WTC11 (cell line): ENCODE measurements around the gene GPBP1L1. TPM values are rescaled to one million over a fixed set of nuclear protein-coding genes. Genes with fewer than 3 reads are reported as not detected.

ENCODE experiments used
- ATAC-seq: fragments of 200-7000 bp; cut with Tn5 transposase; 2 replicates; pipeline ENCODE4 v1.10.0; 2021; ENCODE audit warnings: mild to moderate bottlenecking, moderate library complexity
- CTCF ChIA-PET: fragments of 300-600 bp; sonication (Branson Sonifier 250); formaldehyde crosslinking; loops from one replicate; lab custom pipeline; 2021; ENCODE audit warnings: antibody characterized with exemption; lab: Charles Lee
- POLR2A ChIA-PET: fragments of 350-600 bp; sonication (Branson Sonifier 250); formaldehyde crosslinking; loops from one replicate; lab custom pipeline; 2021; ENCODE audit warnings: antibody characterized with exemption; lab: Charles Lee
- DNase-seq: peaks from one replicate; pipeline ENCODE4 v3.0.0; 2021; ENCODE audit warnings: low spot score
- H3K27ac Mint-ChIP-seq: 2 replicates; pipeline ENCODE4 v1.8.0; 2021; ENCODE audit warnings: mixed read lengths
- H3K27me3 Mint-ChIP-seq: 2 replicates; pipeline ENCODE4 v1.8.0; 2021; ENCODE audit warnings: low read depth, mild to moderate bottlenecking, moderate library complexity, mixed read lengths
- H3K36me3 Mint-ChIP-seq: 2 replicates; pipeline ENCODE4 v1.8.0; 2021; ENCODE audit warnings: mixed read lengths
- H3K4me1 Mint-ChIP-seq: 2 replicates; pipeline ENCODE4 v1.8.0; 2022; ENCODE audit warnings: mixed read lengths
- H3K4me3 Mint-ChIP-seq: 2 replicates; pipeline ENCODE4 v1.8.0; 2021; ENCODE audit warnings: mild to moderate bottlenecking, moderate library complexity, mixed read lengths
- H3K9me3 Mint-ChIP-seq: 2 replicates; pipeline ENCODE4 v1.8.0; 2021; ENCODE audit warnings: mixed read lengths
- ESRRA ChIP-seq: sonication (generic); formaldehyde crosslinking; IDR thresholded peaks from 2 replicates; pipeline ENCODE4 v1.8.1; 2022; ENCODE audit warnings: mild to moderate bottlenecking, missing genetic modification reagents, borderline replicate concordance
- KAT7 ChIP-seq: sonication (generic); formaldehyde crosslinking; IDR thresholded peaks from 2 replicates; pipeline ENCODE4 v1.8.1; 2023; ENCODE audit warnings: missing genetic modification reagents, mild to moderate bottlenecking, borderline replicate concordance
- OVOL2 ChIP-seq: fragments of 250-450 bp; sonication (Bioruptor Pico); IDR thresholded peaks from 2 replicates; pipeline ENCODE4 v1.9.0; 2021; ENCODE audit warnings: mild to moderate bottlenecking, borderline replicate concordance
- SMAD4 ChIP-seq: sonication (generic); formaldehyde crosslinking; IDR thresholded peaks from 2 replicates; pipeline ENCODE4 v1.8.0; 2022; ENCODE audit warnings: mild to moderate bottlenecking, missing genetic modification reagents
- TEAD1 ChIP-seq: sonication (generic); formaldehyde crosslinking; IDR thresholded peaks from 2 replicates; pipeline ENCODE4 v1.8.0; 2022; ENCODE audit warnings: mild to moderate bottlenecking, missing genetic modification reagents
- TP53 ChIP-seq: sonication (generic); formaldehyde crosslinking; IDR thresholded peaks from 2 replicates; pipeline ENCODE4 v1.8.1; 2023; ENCODE audit warnings: mild to moderate bottlenecking, missing genetic modification reagents
- ZBTB21 ChIP-seq: sonication (generic); formaldehyde crosslinking; IDR thresholded peaks from 2 replicates; pipeline ENCODE4 v1.8.1; 2023; ENCODE audit warnings: mild to moderate bottlenecking, missing genetic modification reagents, borderline replicate concordance
- ZNF219 ChIP-seq: sonication (generic); formaldehyde crosslinking; IDR thresholded peaks from 2 replicates; pipeline ENCODE4 v1.8.0; 2023; ENCODE audit warnings: missing genetic modification reagents, mild to moderate bottlenecking, borderline replicate concordance
- ZNF671 ChIP-seq: fragments of 250-450 bp; sonication (Bioruptor Pico); IDR thresholded peaks from 2 replicates; pipeline ENCODE4 v1.8.0; 2021; ENCODE audit warnings: mild to moderate bottlenecking
- total RNA-seq: library from RNA; stranded (reverse); gene quantifications from 3 replicates; pipeline ENCODE4 v1.2.3, GENCODE V29; 2021
- TF ChIP-seq, protein P1 (sequence below): sonication (generic); formaldehyde crosslinking; IDR thresholded peaks from 2 replicates; pipeline ENCODE4 v1.8.0; 2023; ENCODE audit warnings: missing genetic modification reagents, mild to moderate bottlenecking, borderline replicate concordance
- TF ChIP-seq, protein P2 (sequence below): sonication (generic); formaldehyde crosslinking; IDR thresholded peaks from 2 replicates; pipeline ENCODE4 v1.8.0; 2023; ENCODE audit warnings: mild to moderate bottlenecking, missing genetic modification reagents
- TF ChIP-seq, protein P3 (sequence below): sonication (generic); formaldehyde crosslinking; IDR thresholded peaks from 2 replicates; pipeline ENCODE4 v1.8.1; 2022; ENCODE audit warnings: missing genetic modification reagents, borderline replicate concordance
- TF ChIP-seq, protein P4 (sequence below): sonication (generic); formaldehyde crosslinking; IDR thresholded peaks from 2 replicates; pipeline ENCODE4 v1.8.1; 2022; ENCODE audit warnings: low read depth, mild to moderate bottlenecking, moderate library complexity, missing genetic modification reagents, borderline replicate concordance
- TF ChIP-seq, protein P5 (sequence below): fragments of 250-450 bp; sonication (Bioruptor Pico); IDR thresholded peaks from 2 replicates; pipeline ENCODE4 v1.9.0; 2021; ENCODE audit warnings: mild to moderate bottlenecking, borderline replicate concordance

Gene GPBP1L1
- total RNA-seq, 1 experiment from 2014 or later = 126 TPM

DNA sequence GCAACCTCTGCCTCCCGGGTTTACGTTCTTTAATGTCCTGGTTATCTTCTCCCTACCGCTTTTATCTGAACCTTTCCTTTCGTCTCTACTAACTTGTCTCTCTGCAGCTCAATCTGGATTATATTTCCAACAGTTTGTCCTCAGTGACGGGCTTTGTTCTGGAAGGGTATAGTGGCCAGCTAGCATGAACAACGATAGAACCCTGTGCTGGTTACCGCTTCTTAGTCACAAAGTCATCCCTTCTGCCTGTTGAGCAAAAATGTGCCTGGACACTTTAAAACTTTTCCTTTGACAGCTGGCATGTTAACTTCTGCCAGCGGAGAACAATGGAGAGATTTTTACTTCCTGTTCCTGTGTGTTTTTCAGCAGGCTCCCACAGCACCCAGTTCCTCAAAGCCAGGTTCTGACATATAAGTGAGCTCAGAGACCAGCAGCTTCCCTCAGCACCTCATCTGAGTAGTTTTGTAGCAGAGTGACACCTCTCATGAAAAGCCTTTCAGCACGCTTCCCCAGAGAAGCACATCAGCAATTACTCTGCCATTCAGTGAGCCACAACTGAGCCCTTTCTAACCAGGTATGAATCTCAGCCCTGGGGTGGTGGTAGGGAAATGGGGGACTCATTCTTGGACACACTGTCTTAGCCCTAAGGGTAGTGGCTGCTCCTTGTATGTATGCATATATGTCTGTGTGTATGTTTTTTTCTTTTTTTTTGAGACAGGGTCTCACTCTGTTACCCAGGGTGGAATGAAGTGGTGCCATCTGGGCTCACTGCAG lies 38.9 kb downstream of the GPBP1L1 start:
- Mint-ChIP-seq H3K9me3 (no peaks in the 10 kb centered on the region), H3K36me3 (peaks cover 63% of the 10 kb centered on the region), H3K27me3 (no peaks in the 10 kb centered on the region), H3K4me3 (no peak overlapping the region), H3K27ac (peak overlapping the region; percentile 27), H3K4me1 (no peaks in the 10 kb centered on the region)
- TF ChIP-seq ZBTB21 (CRISPR knock-in tag) (no peak), ZNF219 (no peak), OVOL2 (no peak)
- ATAC-seq (no peak), DNase-seq (no peak)
- CTCF ChIA-PET = no interaction called here
- POLR2A ChIA-PET = no interaction called here

DNA sequence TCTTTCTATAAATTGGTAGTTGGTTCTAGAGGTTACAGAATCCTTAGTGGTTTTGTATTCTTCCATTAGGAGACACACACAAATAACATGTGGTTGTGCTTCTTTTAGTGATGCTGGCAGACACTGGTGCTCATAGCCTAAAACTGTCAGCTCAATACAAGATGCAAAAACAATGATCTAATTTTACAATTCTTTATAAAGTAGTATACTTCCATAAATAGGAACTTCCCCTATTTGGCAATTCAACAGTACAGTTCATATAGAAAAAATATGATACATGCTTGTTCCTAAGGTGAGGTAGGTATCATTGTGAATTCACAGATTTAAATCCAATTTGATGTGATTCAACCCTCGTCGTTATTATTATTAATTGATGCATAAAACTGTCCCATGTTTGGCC lies 41.7 kb downstream of the GPBP1L1 start:
- POLR2A ChIA-PET = no interaction called here
- Mint-ChIP-seq H3K4me1 (no peaks in the 10 kb centered on the region), H3K4me3 (no peak overlapping the region), H3K27ac (no peak overlapping the region), H3K9me3 (no peaks in the 10 kb centered on the region), H3K36me3 (peaks cover 59% of the 10 kb centered on the region), H3K27me3 (no peaks in the 10 kb centered on the region)
- CTCF ChIA-PET = interaction anchor here (0.5 kb wide), 1 partner anchor 508 kb away, joined by 3 read pairs; no protein-coding TSS in a partner anchor
- no peak for DNase-seq
- ATAC-seq = no peak
- TF ChIP-seq, protein P1, sequence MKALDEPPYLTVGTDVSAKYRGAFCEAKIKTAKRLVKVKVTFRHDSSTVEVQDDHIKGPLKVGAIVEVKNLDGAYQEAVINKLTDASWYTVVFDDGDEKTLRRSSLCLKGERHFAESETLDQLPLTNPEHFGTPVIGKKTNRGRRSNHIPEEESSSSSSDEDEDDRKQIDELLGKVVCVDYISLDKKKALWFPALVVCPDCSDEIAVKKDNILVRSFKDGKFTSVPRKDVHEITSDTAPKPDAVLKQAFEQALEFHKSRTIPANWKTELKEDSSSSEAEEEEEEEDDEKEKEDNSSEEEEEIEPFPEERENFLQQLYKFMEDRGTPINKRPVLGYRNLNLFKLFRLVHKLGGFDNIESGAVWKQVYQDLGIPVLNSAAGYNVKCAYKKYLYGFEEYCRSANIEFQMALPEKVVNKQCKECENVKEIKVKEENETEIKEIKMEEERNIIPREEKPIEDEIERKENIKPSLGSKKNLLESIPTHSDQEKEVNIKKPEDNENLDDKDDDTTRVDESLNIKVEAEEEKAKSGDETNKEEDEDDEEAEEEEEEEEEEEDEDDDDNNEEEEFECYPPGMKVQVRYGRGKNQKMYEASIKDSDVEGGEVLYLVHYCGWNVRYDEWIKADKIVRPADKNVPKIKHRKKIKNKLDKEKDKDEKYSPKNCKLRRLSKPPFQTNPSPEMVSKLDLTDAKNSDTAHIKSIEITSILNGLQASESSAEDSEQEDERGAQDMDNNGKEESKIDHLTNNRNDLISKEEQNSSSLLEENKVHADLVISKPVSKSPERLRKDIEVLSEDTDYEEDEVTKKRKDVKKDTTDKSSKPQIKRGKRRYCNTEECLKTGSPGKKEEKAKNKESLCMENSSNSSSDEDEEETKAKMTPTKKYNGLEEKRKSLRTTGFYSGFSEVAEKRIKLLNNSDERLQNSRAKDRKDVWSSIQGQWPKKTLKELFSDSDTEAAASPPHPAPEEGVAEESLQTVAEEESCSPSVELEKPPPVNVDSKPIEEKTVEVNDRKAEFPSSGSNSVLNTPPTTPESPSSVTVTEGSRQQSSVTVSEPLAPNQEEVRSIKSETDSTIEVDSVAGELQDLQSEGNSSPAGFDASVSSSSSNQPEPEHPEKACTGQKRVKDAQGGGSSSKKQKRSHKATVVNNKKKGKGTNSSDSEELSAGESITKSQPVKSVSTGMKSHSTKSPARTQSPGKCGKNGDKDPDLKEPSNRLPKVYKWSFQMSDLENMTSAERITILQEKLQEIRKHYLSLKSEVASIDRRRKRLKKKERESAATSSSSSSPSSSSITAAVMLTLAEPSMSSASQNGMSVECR = no peak
- TF ChIP-seq, protein P2, sequence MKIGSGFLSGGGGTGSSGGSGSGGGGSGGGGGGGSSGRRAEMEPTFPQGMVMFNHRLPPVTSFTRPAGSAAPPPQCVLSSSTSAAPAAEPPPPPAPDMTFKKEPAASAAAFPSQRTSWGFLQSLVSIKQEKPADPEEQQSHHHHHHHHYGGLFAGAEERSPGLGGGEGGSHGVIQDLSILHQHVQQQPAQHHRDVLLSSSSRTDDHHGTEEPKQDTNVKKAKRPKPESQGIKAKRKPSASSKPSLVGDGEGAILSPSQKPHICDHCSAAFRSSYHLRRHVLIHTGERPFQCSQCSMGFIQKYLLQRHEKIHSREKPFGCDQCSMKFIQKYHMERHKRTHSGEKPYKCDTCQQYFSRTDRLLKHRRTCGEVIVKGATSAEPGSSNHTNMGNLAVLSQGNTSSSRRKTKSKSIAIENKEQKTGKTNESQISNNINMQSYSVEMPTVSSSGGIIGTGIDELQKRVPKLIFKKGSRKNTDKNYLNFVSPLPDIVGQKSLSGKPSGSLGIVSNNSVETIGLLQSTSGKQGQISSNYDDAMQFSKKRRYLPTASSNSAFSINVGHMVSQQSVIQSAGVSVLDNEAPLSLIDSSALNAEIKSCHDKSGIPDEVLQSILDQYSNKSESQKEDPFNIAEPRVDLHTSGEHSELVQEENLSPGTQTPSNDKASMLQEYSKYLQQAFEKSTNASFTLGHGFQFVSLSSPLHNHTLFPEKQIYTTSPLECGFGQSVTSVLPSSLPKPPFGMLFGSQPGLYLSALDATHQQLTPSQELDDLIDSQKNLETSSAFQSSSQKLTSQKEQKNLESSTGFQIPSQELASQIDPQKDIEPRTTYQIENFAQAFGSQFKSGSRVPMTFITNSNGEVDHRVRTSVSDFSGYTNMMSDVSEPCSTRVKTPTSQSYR (CRISPR knock-in tag) = no peak
- TF ChIP-seq, protein P3, sequence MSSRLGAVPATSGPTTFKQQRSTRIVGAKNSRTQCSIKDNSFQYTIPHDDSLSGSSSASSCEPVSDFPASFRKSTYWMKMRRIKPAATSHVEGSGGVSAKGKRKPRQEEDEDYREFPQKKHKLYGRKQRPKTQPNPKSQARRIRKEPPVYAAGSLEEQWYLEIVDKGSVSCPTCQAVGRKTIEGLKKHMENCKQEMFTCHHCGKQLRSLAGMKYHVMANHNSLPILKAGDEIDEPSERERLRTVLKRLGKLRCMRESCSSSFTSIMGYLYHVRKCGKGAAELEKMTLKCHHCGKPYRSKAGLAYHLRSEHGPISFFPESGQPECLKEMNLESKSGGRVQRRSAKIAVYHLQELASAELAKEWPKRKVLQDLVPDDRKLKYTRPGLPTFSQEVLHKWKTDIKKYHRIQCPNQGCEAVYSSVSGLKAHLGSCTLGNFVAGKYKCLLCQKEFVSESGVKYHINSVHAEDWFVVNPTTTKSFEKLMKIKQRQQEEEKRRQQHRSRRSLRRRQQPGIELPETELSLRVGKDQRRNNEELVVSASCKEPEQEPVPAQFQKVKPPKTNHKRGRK = no peak
- TF ChIP-seq TEAD1 (CRISPR knock-in tag) = no peak
- no peak for TF ChIP-seq TP53 (CRISPR knock-in tag)

DNA sequence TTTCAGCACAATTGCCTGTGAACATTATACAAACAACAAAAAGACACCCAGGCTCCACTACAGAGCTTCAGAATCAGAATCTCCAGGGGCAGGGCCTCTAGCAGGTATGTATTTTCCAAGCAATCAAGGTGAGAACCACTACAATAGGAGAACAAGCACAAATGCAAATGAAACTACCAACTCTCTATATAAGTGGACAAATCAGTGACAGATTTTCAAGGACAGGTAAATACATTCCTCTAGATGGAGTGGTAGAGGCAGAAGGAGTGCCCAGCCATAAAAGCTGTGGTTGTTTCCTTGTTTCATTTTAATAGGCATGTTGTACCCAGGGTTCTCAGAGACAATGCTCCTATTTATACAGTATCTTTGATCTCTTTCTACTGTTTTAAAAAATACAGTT lies 42.4 kb downstream of the GPBP1L1 start:
- POLR2A ChIA-PET = no interaction called here
- H3K4me3 Mint-ChIP-seq = no peak overlapping the region
- H3K9me3 Mint-ChIP-seq = no peaks in the 10 kb centered on the region
- H3K36me3 Mint-ChIP-seq = peaks cover 55% of the 10 kb centered on the region
- DNase-seq = no peak
- ATAC-seq = no peak; the same call in 1 of the 2 replicates
- no peak overlapping the region for H3K27ac Mint-ChIP-seq
- no peaks in the 10 kb centered on the region for H3K4me1 Mint-ChIP-seq
- no peaks in the 10 kb centered on the region for H3K27me3 Mint-ChIP-seq
- CTCF ChIA-PET = interaction anchor here (0.5 to 0.6 kb wide), 2 partner anchors 9 to 509 kb away, joined by 3 to 7 read pairs; no protein-coding TSS in a partner anchor
- TF ChIP-seq ZBTB21 (CRISPR knock-in tag) = no peak
- no peak for TF ChIP-seq ESRRA (CRISPR knock-in tag)
- TF ChIP-seq ZNF671 (CRISPR knock-in tag) = no peak
- TF ChIP-seq, protein P3 = no peak
- TF ChIP-seq, protein P4, sequence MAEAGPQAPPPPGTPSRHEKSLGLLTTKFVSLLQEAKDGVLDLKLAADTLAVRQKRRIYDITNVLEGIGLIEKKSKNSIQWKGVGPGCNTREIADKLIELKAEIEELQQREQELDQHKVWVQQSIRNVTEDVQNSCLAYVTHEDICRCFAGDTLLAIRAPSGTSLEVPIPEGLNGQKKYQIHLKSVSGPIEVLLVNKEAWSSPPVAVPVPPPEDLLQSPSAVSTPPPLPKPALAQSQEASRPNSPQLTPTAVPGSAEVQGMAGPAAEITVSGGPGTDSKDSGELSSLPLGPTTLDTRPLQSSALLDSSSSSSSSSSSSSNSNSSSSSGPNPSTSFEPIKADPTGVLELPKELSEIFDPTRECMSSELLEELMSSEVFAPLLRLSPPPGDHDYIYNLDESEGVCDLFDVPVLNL (CRISPR knock-in tag) = no peak
- TF ChIP-seq KAT7 (CRISPR knock-in tag) = no peak
- no peak for TF ChIP-seq SMAD4
- TF ChIP-seq, protein P5, sequence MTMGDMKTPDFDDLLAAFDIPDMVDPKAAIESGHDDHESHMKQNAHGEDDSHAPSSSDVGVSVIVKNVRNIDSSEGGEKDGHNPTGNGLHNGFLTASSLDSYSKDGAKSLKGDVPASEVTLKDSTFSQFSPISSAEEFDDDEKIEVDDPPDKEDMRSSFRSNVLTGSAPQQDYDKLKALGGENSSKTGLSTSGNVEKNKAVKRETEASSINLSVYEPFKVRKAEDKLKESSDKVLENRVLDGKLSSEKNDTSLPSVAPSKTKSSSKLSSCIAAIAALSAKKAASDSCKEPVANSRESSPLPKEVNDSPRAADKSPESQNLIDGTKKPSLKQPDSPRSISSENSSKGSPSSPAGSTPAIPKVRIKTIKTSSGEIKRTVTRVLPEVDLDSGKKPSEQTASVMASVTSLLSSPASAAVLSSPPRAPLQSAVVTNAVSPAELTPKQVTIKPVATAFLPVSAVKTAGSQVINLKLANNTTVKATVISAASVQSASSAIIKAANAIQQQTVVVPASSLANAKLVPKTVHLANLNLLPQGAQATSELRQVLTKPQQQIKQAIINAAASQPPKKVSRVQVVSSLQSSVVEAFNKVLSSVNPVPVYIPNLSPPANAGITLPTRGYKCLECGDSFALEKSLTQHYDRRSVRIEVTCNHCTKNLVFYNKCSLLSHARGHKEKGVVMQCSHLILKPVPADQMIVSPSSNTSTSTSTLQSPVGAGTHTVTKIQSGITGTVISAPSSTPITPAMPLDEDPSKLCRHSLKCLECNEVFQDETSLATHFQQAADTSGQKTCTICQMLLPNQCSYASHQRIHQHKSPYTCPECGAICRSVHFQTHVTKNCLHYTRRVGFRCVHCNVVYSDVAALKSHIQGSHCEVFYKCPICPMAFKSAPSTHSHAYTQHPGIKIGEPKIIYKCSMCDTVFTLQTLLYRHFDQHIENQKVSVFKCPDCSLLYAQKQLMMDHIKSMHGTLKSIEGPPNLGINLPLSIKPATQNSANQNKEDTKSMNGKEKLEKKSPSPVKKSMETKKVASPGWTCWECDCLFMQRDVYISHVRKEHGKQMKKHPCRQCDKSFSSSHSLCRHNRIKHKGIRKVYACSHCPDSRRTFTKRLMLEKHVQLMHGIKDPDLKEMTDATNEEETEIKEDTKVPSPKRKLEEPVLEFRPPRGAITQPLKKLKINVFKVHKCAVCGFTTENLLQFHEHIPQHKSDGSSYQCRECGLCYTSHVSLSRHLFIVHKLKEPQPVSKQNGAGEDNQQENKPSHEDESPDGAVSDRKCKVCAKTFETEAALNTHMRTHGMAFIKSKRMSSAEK (CRISPR knock-in tag) = no peak
